Fibroblast of pulmonary artery (primary cell): Measurements from ENCODE around the gene NDRG2.

Experiments
- DNase-seq: peaks from one replicate; pipeline ENCODE4 v3.0.0-alpha.2; 2010; ENCODE audit warnings: low read depth
- H3K4me3 ChIP-seq: replicated peaks from 2 replicates; pipeline ENCODE4 v1.5.1; 2011; ENCODE audit warnings: low read depth, mild to moderate bottlenecking, control low read depth, low read length, moderate library complexity
- TF ChIP-seq, protein P1 (sequence below): IDR thresholded peaks from 2 replicates; pipeline ENCODE4 v1.5.1; 2011; ENCODE audit warnings: mild to moderate bottlenecking, control low read depth, low read length, inconsistent platforms; ENCODE audit errors: missing control alignments

NDRG2 gene

DNA sequence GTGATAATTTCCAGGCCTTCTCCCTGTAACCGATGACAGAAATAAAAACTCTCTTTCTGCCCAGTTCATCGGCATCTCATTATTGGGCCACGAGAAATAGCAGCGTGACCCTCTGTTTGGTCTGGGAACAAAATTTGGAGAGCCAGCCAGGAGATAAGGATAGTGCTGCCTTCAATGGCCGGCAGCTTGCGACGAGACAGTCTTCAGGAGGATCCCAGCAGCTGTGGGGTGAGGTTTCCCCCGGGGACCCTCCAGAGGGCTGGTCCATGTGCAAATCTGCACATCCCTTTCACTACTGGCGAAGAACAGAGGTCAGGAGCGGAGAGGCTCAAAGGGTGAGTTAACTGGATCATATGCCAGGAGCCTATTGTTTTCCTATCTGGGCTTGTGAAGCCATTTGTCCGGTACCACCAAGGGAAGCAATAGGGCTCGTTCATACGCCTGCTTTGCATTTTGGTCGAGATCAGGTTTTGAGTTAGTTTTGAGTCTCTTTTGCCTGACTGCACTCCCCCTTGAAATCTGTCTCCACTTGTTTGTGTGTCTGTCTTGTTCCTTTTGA is 21.0 kb downstream of the NDRG2 start:
- no peak for DNase-seq
- TF ChIP-seq, protein P1, sequence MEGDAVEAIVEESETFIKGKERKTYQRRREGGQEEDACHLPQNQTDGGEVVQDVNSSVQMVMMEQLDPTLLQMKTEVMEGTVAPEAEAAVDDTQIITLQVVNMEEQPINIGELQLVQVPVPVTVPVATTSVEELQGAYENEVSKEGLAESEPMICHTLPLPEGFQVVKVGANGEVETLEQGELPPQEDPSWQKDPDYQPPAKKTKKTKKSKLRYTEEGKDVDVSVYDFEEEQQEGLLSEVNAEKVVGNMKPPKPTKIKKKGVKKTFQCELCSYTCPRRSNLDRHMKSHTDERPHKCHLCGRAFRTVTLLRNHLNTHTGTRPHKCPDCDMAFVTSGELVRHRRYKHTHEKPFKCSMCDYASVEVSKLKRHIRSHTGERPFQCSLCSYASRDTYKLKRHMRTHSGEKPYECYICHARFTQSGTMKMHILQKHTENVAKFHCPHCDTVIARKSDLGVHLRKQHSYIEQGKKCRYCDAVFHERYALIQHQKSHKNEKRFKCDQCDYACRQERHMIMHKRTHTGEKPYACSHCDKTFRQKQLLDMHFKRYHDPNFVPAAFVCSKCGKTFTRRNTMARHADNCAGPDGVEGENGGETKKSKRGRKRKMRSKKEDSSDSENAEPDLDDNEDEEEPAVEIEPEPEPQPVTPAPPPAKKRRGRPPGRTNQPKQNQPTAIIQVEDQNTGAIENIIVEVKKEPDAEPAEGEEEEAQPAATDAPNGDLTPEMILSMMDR = no peak
- H3K4me3 ChIP-seq = no peak overlapping the region

DNA sequence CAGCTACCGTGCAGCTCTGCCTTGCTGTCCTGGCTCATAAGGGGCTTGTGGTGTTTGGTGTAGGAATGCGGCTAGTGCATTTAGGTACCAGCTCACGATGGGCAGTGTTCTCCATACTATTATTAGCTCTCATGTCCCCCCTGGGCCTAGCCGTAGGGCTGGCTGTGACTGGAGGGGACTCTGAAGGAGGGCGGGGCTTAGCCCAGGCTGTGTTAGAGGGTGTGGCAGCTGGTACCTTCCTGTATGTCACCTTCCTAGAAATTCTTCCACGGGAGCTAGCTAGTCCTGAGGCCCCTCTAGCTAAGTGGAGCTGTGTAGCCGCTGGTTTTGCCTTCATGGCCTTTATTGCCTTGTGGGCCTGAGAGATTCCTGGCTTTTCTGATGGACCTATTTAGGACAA is 23.6 kb downstream of the NDRG2 start:
- no peak for DNase-seq
- no peak overlapping the region for H3K4me3 ChIP-seq
- TF ChIP-seq, protein P1 = no peak

DNA sequence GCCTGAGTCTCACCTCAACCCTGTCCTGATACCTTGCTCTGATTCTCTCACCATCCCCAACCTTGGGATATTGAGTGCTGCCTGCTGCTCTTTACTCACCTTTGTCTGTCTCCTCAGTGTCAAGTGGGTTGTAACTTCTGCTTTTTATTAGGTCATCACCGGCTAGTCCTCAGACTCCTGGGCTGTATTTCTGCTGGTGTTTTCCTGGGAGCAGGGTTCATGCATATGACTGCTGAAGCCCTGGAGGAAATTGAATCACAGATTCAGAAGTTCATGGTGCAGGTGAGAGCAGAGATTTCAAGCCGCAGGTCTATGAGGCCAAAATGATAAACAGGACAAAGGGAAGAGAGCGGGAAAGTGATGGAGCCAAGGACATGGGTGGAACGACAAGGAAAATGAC is 25.3 kb downstream of the NDRG2 start:
- TF ChIP-seq, protein P1 = no peak
- no peak for DNase-seq
- no peak overlapping the region for H3K4me3 ChIP-seq

DNA sequence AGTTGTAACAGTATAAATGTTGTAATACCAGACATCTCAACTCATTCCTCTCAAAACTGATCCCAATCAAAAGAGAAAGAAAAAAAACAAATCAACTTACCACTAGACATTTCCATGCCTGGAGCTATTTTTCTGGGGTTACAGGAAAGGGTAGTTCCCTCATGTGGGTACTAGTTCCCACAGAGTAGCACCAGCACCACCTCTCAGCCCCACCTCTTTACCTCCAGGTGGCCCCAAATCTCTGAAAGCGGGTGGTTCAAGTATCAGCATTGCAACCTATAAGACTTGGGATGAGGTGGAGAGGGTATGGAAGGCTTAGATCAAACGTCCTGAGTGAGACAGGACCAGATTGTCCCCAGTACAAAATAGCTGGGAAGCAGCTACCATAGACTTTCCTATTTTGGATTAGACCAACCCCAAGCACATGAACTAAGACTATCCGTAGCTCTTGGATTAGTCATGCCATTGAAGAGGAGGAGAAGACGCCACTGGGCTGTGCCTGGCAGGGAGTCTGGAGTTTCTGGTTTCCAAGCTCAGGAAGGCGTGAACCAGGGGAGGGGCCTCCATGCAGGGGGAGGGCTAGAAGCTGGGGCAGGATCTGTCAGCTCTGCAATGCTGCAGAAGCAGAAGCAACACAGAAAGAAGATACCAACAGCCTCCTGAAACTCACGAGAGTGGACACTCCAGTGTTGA is 26.0 kb downstream of the NDRG2 start, which contains the start of gene SLC39A2:
TSS of gene SLC39A2 (plus strand) at position 620 of the 693 bp plus-strand sequence. CDS start 154 bp downstream, outside the sequence.
- H3K4me3 ChIP-seq = no peak within 1 kb of the TSS
- peak; percentile 69 for DNase-seq
- TF ChIP-seq, protein P1 = no peak

DNA sequence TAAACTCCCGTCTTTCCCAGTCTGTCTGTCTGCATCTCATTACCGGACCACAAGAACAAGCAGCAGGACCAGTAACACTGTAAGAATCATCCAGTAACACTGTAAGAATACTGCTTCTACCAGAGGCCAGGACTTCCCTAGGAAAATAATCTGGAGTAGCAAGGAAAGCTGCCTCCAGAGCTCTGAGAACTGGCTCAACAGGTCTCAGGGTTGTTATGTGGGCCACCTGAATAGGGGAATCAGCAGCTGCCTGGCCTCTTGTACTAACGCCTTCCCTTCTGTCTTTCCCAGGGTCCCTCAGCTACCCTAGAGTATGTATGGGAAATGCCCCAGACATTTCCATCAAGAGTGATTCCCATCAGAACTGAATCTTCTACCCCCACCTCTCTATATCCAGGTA is 26.7 kb downstream of the NDRG2 start:
- TF ChIP-seq, protein P1 = no peak
- DNase-seq = no peak

DNA sequence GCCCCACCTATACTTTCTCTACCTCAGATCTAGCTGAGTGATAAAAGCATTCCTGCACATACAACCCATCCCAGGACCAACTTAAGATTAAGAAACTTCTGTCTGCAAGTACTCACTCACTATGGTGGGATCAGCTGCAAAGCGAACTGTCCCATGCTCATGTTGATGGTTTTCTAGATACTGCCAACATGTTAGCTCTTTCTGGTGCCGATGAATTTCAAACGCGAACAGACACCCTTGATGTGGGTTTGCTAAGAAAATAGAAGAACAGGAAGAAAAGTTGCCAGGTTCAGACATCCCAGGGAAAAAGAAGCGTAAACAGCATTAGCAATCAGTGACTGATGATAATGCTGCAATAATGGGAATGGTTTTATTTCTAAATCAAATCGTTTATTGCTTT is 27.3 kb downstream of the NDRG2 start:
- no peak for DNase-seq
- TF ChIP-seq, protein P1 = no peak
- H3K4me3 ChIP-seq = no peak overlapping the region

More for the DNA sequence above, 26.7 kb downstream of the NDRG2 start:
- no peak overlapping the region for H3K4me3 ChIP-seq

DNA sequence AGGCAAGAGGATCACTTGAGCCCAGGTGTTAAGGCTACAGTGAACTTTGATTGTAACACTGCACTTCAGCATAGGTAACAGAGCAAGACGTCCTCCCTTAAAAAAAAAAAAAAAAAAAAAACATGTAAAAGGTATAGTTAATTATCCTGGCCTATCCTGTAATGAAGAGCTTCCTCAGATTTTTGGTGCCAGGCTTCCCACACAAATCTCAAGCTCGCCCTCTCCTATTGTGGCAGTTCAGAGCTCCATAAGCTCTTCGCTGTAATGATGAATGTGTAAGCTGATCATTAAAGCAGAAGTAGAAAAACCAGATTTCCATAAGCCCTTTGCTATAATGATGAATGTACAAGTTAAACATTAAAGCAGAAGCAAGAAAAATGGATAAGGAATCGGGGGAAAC is 27.7 kb downstream of the NDRG2 start:
- DNase-seq = no peak
- no peak overlapping the region for H3K4me3 ChIP-seq
- TF ChIP-seq, protein P1 = no peak
